Aorta (tissue), 5 donors: ENCODE measurements around the gene SHANK2. TPM values are rescaled to one million over a fixed set of nuclear protein-coding genes. Genes with fewer than 3 reads are reported as not detected.

Experiments
- ATAC-seq: fragments of 200-7000 bp; cut with Tn5 transposase; one replicate; pipeline ENCODE4 v1.9.1; 2022; ENCODE audit warnings: moderate library complexity; ENCODE audit not compliant: low FRiP score
- DNase-seq, 2 donors: peaks; one replicate each; pipeline ENCODE4 v3.0.0-alpha.2; 2020
- H3K27ac ChIP-seq, 2 donors: one replicate each; pipeline ENCODE4 v1.5.1; 2013; ENCODE audit warnings: low read length in 2 of 2, mild to moderate bottlenecking in 2 of 2, moderate library complexity in 2 of 2, control low read depth in 1 of 2, inconsistent platforms in 1 of 2, low read depth in 1 of 2
- H3K27me3 ChIP-seq, 2 donors: one replicate each; pipeline ENCODE4 v1.6.1; 2013; ENCODE audit warnings: control low read depth in 1 of 2, low read length in 1 of 2, mild to moderate bottlenecking in 1 of 2, moderate library complexity in 1 of 2; ENCODE audit not compliant: insufficient read depth in 2 of 2, control insufficient read depth in 1 of 2
- H3K36me3 ChIP-seq, 2 donors: one replicate each; pipeline ENCODE4 v1.6.1; 2013; ENCODE audit warnings: control low read depth in 1 of 2, low read length in 1 of 2, mild to moderate bottlenecking in 1 of 2; ENCODE audit not compliant: insufficient read depth in 2 of 2, control insufficient read depth in 1 of 2
- H3K4me1 ChIP-seq, 2 donors: one replicate each; pipeline ENCODE4 v1.6.1; 2013; ENCODE audit warnings: low read length in 2 of 2, control low read depth in 1 of 2, mild to moderate bottlenecking in 1 of 2, moderate library complexity in 1 of 2; ENCODE audit not compliant: insufficient read depth in 2 of 2, control insufficient read depth in 1 of 2
- H3K4me3 ChIP-seq, 2 donors: one replicate each; pipeline ENCODE4 v1.5.1; 2013; ENCODE audit warnings: low read length in 2 of 2, control low read depth in 1 of 2, mild to moderate bottlenecking in 1 of 2
- H3K9me3 ChIP-seq: one replicate; pipeline ENCODE4 v1.6.1; 2013; ENCODE audit warnings: mild to moderate bottlenecking, low read length; ENCODE audit not compliant: control insufficient read depth
- WGBS, 2 donors: extraction: QIAGEN DNeasy Blood & Tissue Kit; methylation state at CpG; one replicate each; pipeline ENCODE4 v1.1.7; 2013; 5-methylcytosine and 5-hydroxymethylcytosine counted together
- intact Hi-C, 2 donors: fragments of 100-400 bp; cut with DNase I; formaldehyde crosslinking; loops; one replicate each; pipeline versions ENCODE4 v1.14.2 to v1.15.0; 2022
- polyA plus RNA-seq, 2 donors: library from polyadenylated mRNA; stranded (reverse); fragments of 200-250 nt; gene quantifications; one replicate each; pipeline ENCODE4 v1.2.3, GENCODE V29; 2013
- total RNA-seq, 2 donors: library from RNA; stranded (reverse); fragmentation: NEBNext Ultra II Directional; extraction: Animal tissue kit (Norgen Biotek cat#: 25700); gene quantifications; one replicate each; pipeline ENCODE4 v1.2.1, GENCODE V29; 2021
- donor health status: healthy with polysubstance abuse.
- donor health status: Bipolar disorder and iron deficiency.
- donor health status: DM: no; HTN: no; CAD: no.
- donor health status: DM: no; HTN: no; CAD: no.
- donor health status: DM: yes; HTN: yes; CAD: no.

The SHANK2 gene
- total and polyA plus RNA-seq, 4 donors: 0.16 to 4.8 (median 0.93) TPM; not detected in 1

GRCh38 chr11:71210861-71211260 lies 41.5 kb downstream of the SHANK2 start:
- intact Hi-C loops: no loop called here
- WGBS, 2 donors: 62 to 71% methylated on average over 8 of the region's 8 CpGs
- Histone ChIP-seq H3K9me3 (no peaks in the 10 kb centered on the region), H3K36me3 (no peaks in the 10 kb centered on the region), H3K4me1 (no peaks in the 10 kb centered on the region), H3K4me3 (no peak overlapping the region), H3K27me3 (no peaks in the 10 kb centered on the region), H3K27ac (no peak overlapping the region)
- ATAC-seq: no peak
- DNase-seq: peak; percentile 10 to 50

- no peaks in the 10 kb centered on the region for H3K27me3 ChIP-seq
- no peaks in the 10 kb centered on the region for H3K36me3 ChIP-seq
- peak; percentile 12 to 36 for DNase-seq
- H3K9me3 ChIP-seq: no peaks in the 10 kb centered on the region
- WGBS, 2 donors: 84 to 90% methylated on average over 10 of the region's 10 CpGs
- no peak overlapping the region for H3K27ac ChIP-seq
- no peak overlapping the region for H3K4me3 ChIP-seq
- intact Hi-C loops: no loop called here
- H3K4me1 ChIP-seq: no peaks in the 10 kb centered on the region
- no peak for ATAC-seq
These were observed 42.7 kb downstream of the SHANK2 start for GRCh38 chr11:71209656-71210055.

- no peak overlapping the region for H3K4me3 ChIP-seq
- H3K9me3 ChIP-seq: no peaks in the 10 kb centered on the region
- H3K27ac ChIP-seq: no peak overlapping the region
- H3K4me1 ChIP-seq: no peaks in the 10 kb centered on the region
- no peaks in the 10 kb centered on the region for H3K36me3 ChIP-seq
- DNase-seq (peak; percentile 9 to 46), ATAC-seq (no peak)
- no peaks in the 10 kb centered on the region for H3K27me3 ChIP-seq
- WGBS, 2 donors: 92 to 94% methylated on average over 7 of the region's 7 CpGs
- intact Hi-C loops: no loop called here
These were observed 43.2 kb downstream of the SHANK2 start for GRCh38 chr11:71209181-71209580.

- WGBS, 2 donors: 84 to 86% methylated on average over 9 of the region's 9 CpGs
- no peak overlapping the region for H3K4me3 ChIP-seq
- no peaks in the 10 kb centered on the region for H3K9me3 ChIP-seq
- ATAC-seq: no peak
- intact Hi-C loops: no loop called here
- no peaks in the 10 kb centered on the region for H3K4me1 ChIP-seq
- DNase-seq: peak; percentile 2 to 53
- H3K27ac ChIP-seq: no peak overlapping the region
- H3K36me3 ChIP-seq: no peaks in the 10 kb centered on the region
- no peaks in the 10 kb centered on the region for H3K27me3 ChIP-seq
These were observed 44.2 kb downstream of the SHANK2 start for GRCh38 chr11:71208011-71208774.

GRCh38 chr11:71207563-71207962 lies 44.8 kb downstream of the SHANK2 start:
- WGBS, 2 donors: 76 to 83% methylated on average over 7 of the region's 7 CpGs
- H3K36me3 ChIP-seq: no peaks in the 10 kb centered on the region
- DNase-seq: peak; percentile 21 to 31

GRCh38 chr11:71206186-71206585 lies 46.2 kb downstream of the SHANK2 start:
- Histone ChIP-seq H3K9me3 (no peaks in the 10 kb centered on the region), H3K27ac (no peak overlapping the region), H3K4me3 (no peak overlapping the region), H3K27me3 (no peaks in the 10 kb centered on the region), H3K4me1 (no peaks in the 10 kb centered on the region), H3K36me3 (no peaks in the 10 kb centered on the region)
- ATAC-seq: no peak
- intact Hi-C loops: no loop called here
- DNase-seq: peak; percentile 9 to 22
- whole genome bisulfite sequencing, 2 donors: 9 to 18% methylated on average over 17 of the region's 17 CpGs

More at GRCh38 chr11:71207563-71207962, 44.8 kb downstream of the SHANK2 start:
- Histone ChIP-seq H3K4me1 (no peaks in the 10 kb centered on the region), H3K4me3 (no peak overlapping the region), H3K27ac (no peak overlapping the region), H3K27me3 (no peaks in the 10 kb centered on the region), H3K9me3 (no peaks in the 10 kb centered on the region)
- intact Hi-C loops: no loop called here
- no peak for ATAC-seq

GRCh38 chr11:71204748-71205664 lies 47.4 kb downstream of the SHANK2 start:
- Histone ChIP-seq H3K27me3 (no peaks in the 10 kb centered on the region), H3K4me1 (no peaks in the 10 kb centered on the region), H3K4me3 (no peak overlapping the region), H3K9me3 (no peaks in the 10 kb centered on the region), H3K36me3 (no peaks in the 10 kb centered on the region), H3K27ac (no peak overlapping the region)
- intact Hi-C loops: no loop called here
- ATAC-seq (no peak), DNase-seq (peak; percentile 27 to 71)
- WGBS, 2 donors: 82% methylated on average over 18 of the region's 18 CpGs

GRCh38 chr11:71204294-71204693 lies 48.1 kb downstream of the SHANK2 start:
- Histone ChIP-seq H3K4me3 (no peak overlapping the region), H3K4me1 (no peaks in the 10 kb centered on the region), H3K27ac (no peak overlapping the region), H3K36me3 (no peaks in the 10 kb centered on the region), H3K27me3 (no peaks in the 10 kb centered on the region), H3K9me3 (no peaks in the 10 kb centered on the region)
- WGBS, 2 donors: 68 to 82% methylated on average over 16 of the region's 16 CpGs
- ATAC-seq (no peak), DNase-seq (peak; percentile 34 to 41)
- intact Hi-C loops: no loop called here
